H1 (cell line): Measurements from ENCODE around the gene SULT6B1. TPM values are rescaled to one million over a fixed set of nuclear protein-coding genes. Genes with fewer than 3 reads are reported as not detected.

Source experiments
- CTCF ChIA-PET: fragments of 300-600 bp; sonication (Branson Sonifier 250); formaldehyde crosslinking; loops from one replicate; lab custom pipeline; 2021; ENCODE audit not compliant: partially characterized antibody; lab: Charles Lee
- POLR2A ChIA-PET: fragments of 300-600 bp; sonication (Branson Sonifier 250); formaldehyde crosslinking; loops from one replicate; lab custom pipeline; 2021; ENCODE audit warnings: inconsistent platforms; ENCODE audit not compliant: partially characterized antibody; lab: Charles Lee
- DNase-seq, 2 experiments: peaks; one replicate each; pipeline versions ENCODE4 v3.0.0 to v3.0.0-alpha.2; 2010 to 2022; ENCODE audit warnings: low spot score in 2 of 2, low read depth in 1 of 2, mixed read lengths in 1 of 2
- FAIRE-seq: peaks from 2 replicates; lab custom pipeline; 2011; peaks lifted over from hg19 to GRCh38; lab: Jason Lieb, UNC
- H2AFZ ChIP-seq: 2 replicates; pipeline ENCODE4 v1.8.1; 2012; ENCODE audit warnings: low read length, inconsistent platforms
- H2AK5ac ChIP-seq: 2 replicates; pipeline ENCODE4 v1.6.1; 2013; ENCODE audit warnings: low read depth, low read length
- H2BK120ac ChIP-seq: replicated peaks from 2 replicates; pipeline ENCODE3; 2013; ENCODE audit warnings: low read depth, low read length, inconsistent platforms
- H2BK12ac ChIP-seq: 2 replicates; pipeline ENCODE4 v1.6.1; 2013; ENCODE audit warnings: low read depth, low read length
- H2BK15ac ChIP-seq: 2 replicates; pipeline ENCODE4 v1.6.1; 2013; ENCODE audit warnings: low read length
- H2BK20ac ChIP-seq: 2 replicates; pipeline ENCODE4 v1.6.1; 2013; ENCODE audit warnings: low read length
- H2BK5ac ChIP-seq: 2 replicates; pipeline ENCODE4 v1.6.1; 2013; ENCODE audit warnings: low read depth, low read length
- H3K14ac ChIP-seq: 2 replicates; pipeline ENCODE4 v1.6.1; 2013; ENCODE audit warnings: inconsistent platforms; ENCODE audit not compliant: insufficient read length
- H3K18ac ChIP-seq: 2 replicates; pipeline ENCODE4 v1.6.1; 2013; ENCODE audit warnings: low read length; ENCODE audit errors: extremely low read depth
- H3K23ac ChIP-seq: 2 replicates; pipeline ENCODE4 v1.6.1; 2013; ENCODE audit warnings: inconsistent platforms; ENCODE audit not compliant: insufficient read length
- H3K23me2 ChIP-seq: 2 replicates; pipeline ENCODE4 v1.6.1; 2013; ENCODE audit warnings: low read depth, low read length
- H3K27ac ChIP-seq: 2 replicates; pipeline ENCODE4 v1.6.1; 2011; ENCODE audit warnings: low read depth, low read length, inconsistent platforms
- H3K27me3 ChIP-seq, 4 experiments: replicated peaks in 1 of 4; 1 replicate in 1 of 4; 2 replicates in 3 of 4; pipeline versions ENCODE4 v1.6.1 to v1.8.1; 2011 to 2013; ENCODE audit warnings: low read length in 3 of 4, mild to moderate bottlenecking in 3 of 4, inconsistent platforms in 2 of 4, mixed read lengths in 2 of 4, moderate library complexity in 1 of 4; ENCODE audit not compliant: control insufficient read depth in 3 of 4, insufficient read depth in 3 of 4; ENCODE audit errors: extremely low read depth in 1 of 4
- H3K36me3 ChIP-seq, 4 experiments: 2 replicates each; pipeline versions ENCODE4 v1.6.1 to v1.8.1; 2011 to 2013; ENCODE audit warnings: mild to moderate bottlenecking in 4 of 4, low read length in 3 of 4, moderate library complexity in 2 of 4, control low read depth in 1 of 4, inconsistent platforms in 1 of 4; ENCODE audit not compliant: insufficient read depth in 4 of 4, control insufficient read depth in 2 of 4
- H3K4ac ChIP-seq: replicated peaks from 2 replicates; pipeline ENCODE3; 2013; ENCODE audit warnings: low read length, low read depth, mixed read lengths, inconsistent platforms; ENCODE audit not compliant: insufficient read length
- H3K4me1 ChIP-seq, 4 experiments: replicated peaks in 1 of 4; 1 replicate in 1 of 4; 2 replicates in 3 of 4; pipeline versions ENCODE4 v1.6.1 to v1.8.1; 2011 to 2013; ENCODE audit warnings: low read length in 3 of 4, inconsistent platforms in 2 of 4, mixed read lengths in 1 of 4; ENCODE audit not compliant: insufficient read depth in 4 of 4, control insufficient read depth in 3 of 4
- H3K4me2 ChIP-seq, 2 experiments: 2 replicates each; pipeline versions ENCODE4 v1.6.1 to v1.8.1; 2011 to 2013; ENCODE audit warnings: low read depth in 2 of 2, low read length in 2 of 2, control low read depth in 1 of 2, inconsistent platforms in 1 of 2, mild to moderate bottlenecking in 1 of 2; ENCODE audit not compliant: insufficient read depth in 1 of 2
- H3K4me3 ChIP-seq, 4 experiments: fragments of 200-600, 300-600 bp in 1 of 4; sonication (generic), shearing (Covaris generic), sonication (Bioruptor Twin) in 1 of 4; 2 replicates each; pipeline versions ENCODE4 v1.5.1 to v1.8.1; 2011 to 2016; ENCODE audit warnings: low read length in 4 of 4, low read depth in 3 of 4, control low read depth in 2 of 4, inconsistent platforms in 2 of 4, mild to moderate bottlenecking in 2 of 4, mixed read lengths in 1 of 4, moderate library complexity in 1 of 4; ENCODE audit not compliant: insufficient read depth in 2 of 4; ENCODE audit errors: extremely low read depth in 1 of 4
- H3K56ac ChIP-seq: replicated peaks from 2 replicates; pipeline ENCODE3; 2013; ENCODE audit warnings: low read depth, mild to moderate bottlenecking, mixed read lengths, low read length, inconsistent platforms; ENCODE audit not compliant: insufficient read length
- H3K79me1 ChIP-seq: 2 replicates; pipeline ENCODE4 v1.6.1; 2013; ENCODE audit warnings: low read depth, low read length, control low read depth
- H3K79me2 ChIP-seq, 2 experiments: 2 replicates each; pipeline versions ENCODE4 v1.6.1 to v1.8.1; 2012 to 2013; ENCODE audit warnings: low read length in 2 of 2, mild to moderate bottlenecking in 2 of 2, inconsistent platforms in 1 of 2; ENCODE audit not compliant: insufficient read depth in 2 of 2, control insufficient read depth in 1 of 2
- H3K9ac ChIP-seq, 4 experiments: replicated peaks in 1 of 4; 1 replicate in 1 of 4; 2 replicates in 3 of 4; pipeline versions ENCODE4 v1.6.1 to v1.8.1; 2011 to 2013; ENCODE audit warnings: low read depth in 3 of 4, low read length in 3 of 4, control low read depth in 2 of 4, mild to moderate bottlenecking in 2 of 4, moderate library complexity in 2 of 4, inconsistent platforms in 1 of 4; ENCODE audit errors: extremely low read depth in 1 of 4
- H3K9me3 ChIP-seq, 2 experiments: 2 replicates each; pipeline versions ENCODE4 v1.6.1 to v1.8.1; 2012 to 2013; ENCODE audit warnings: mild to moderate bottlenecking in 2 of 2, moderate library complexity in 2 of 2, control low read depth in 1 of 2, inconsistent platforms in 1 of 2, low read depth in 1 of 2, low read length in 1 of 2, mixed read lengths in 1 of 2; ENCODE audit not compliant: insufficient read depth in 2 of 2
- H4K20me1 ChIP-seq, 2 experiments: replicated peaks in 1 of 2; 2 replicates each; pipeline versions ENCODE3 to v1.8.1; 2011 to 2013; ENCODE audit warnings: inconsistent platforms in 2 of 2, low read length in 2 of 2, mild to moderate bottlenecking in 1 of 2; ENCODE audit not compliant: insufficient read depth in 2 of 2, control insufficient read depth in 1 of 2
- H4K5ac ChIP-seq: 2 replicates; pipeline ENCODE4 v1.6.1; 2013; ENCODE audit warnings: low read length, low read depth, mixed read lengths, inconsistent platforms; ENCODE audit not compliant: insufficient read length
- H4K8ac ChIP-seq: 2 replicates; pipeline ENCODE4 v1.8.0; 2013; ENCODE audit warnings: mild to moderate bottlenecking, moderate library complexity, low read length, inconsistent platforms; ENCODE audit not compliant: insufficient read depth; ENCODE audit errors: extremely low read depth
- H4K91ac ChIP-seq: replicated peaks from 2 replicates; pipeline ENCODE3; 2013; ENCODE audit warnings: low read length, mixed read lengths, inconsistent platforms; ENCODE audit not compliant: insufficient read length
- CBX5 ChIP-seq: fragments of 300-800, 300-1000 bp; sonication (generic); IDR thresholded peaks from 2 replicates; pipeline ENCODE4 v1.7.1; 2016; ENCODE audit warnings: antibody characterized with exemption, low read length, low read depth
- CTBP2 ChIP-seq: IDR thresholded peaks from 2 replicates; pipeline ENCODE4 v1.7.0; 2011; ENCODE audit warnings: borderline replicate concordance, mild to moderate bottlenecking, moderate library complexity, mixed read lengths, low read length; ENCODE audit not compliant: insufficient read depth, insufficient read length
- RAD21 ChIP-seq, 2 experiments: IDR thresholded peaks in 1 of 2; conservative IDR thresholded peaks in 1 of 2; 2 replicates each; pipeline ENCODE4 v1.6.1; 2011; ENCODE audit warnings: low read depth in 2 of 2, low read length in 2 of 2, improper control_type of control experiment in 1 of 2, inconsistent platforms in 1 of 2, mild to moderate bottlenecking in 1 of 2, moderate library complexity in 1 of 2
- RFX5 ChIP-seq: IDR thresholded peaks from 2 replicates; pipeline ENCODE4 v1.6.1; 2011; ENCODE audit warnings: low read depth, low read length, improper control_type of control experiment, borderline replicate concordance
- SIN3A ChIP-seq, 2 experiments: IDR thresholded peaks in 1 of 2; conservative IDR thresholded peaks in 1 of 2; 2 replicates each; pipeline ENCODE4 v1.6.1; 2011 to 2012; ENCODE audit warnings: low read length in 2 of 2, improper control_type of control experiment in 1 of 2, low read depth in 1 of 2, mild to moderate bottlenecking in 1 of 2
- SIRT6 ChIP-seq: IDR thresholded peaks from one replicate; pipeline ENCODE4 v1.7.1; 2012; ENCODE audit warnings: low read length, inconsistent platforms
- WGBS, 2 experiments: shearing (Covaris generic) in 1 of 2; methylation state at CpG; one replicate each; pipeline versions ENCODE4 v1.1.6 to v1.1.7; 2013 to 2015; ENCODE audit warnings: low lambda C conversion rate in 2 of 2, mixed read lengths in 2 of 2, inconsistent platforms in 1 of 2, low coverage in 1 of 2, missing lambda C conversion rate in 1 of 2; ENCODE audit not compliant: insufficient replicate concordance in 2 of 2, insufficient coverage in 1 of 2, insufficient read length in 1 of 2; ENCODE audit errors: extremely low coverage in 1 of 2, missing lambda C conversion rate in 1 of 2; 5-methylcytosine and 5-hydroxymethylcytosine counted together
- polyA plus RNA-seq, 7 experiments: library from polyadenylated mRNA; depleted of rRNA in 3 of 7; stranded (reverse) in 5 of 7; unstranded in 2 of 7; fragments of >200 nt in 5 of 7; fragments of 200-250 nt in 2 of 7; gene quantifications; 1 replicate in 5 of 7; 2 replicates in 1 of 7; 4 replicates in 1 of 7; pipeline versions ENCODE4 v1.2.1 to v1.2.3, GENCODE V29; 2011 to 2013; ENCODE audit warnings: missing spikeins in 2 of 7, mixed read lengths in 2 of 7
- total RNA-seq: library from RNA; stranded (reverse); fragmentation: NEBNext Ultra II Directional; extraction: Animal tissue kit (Norgen Biotek cat#: 25700); gene quantifications from 2 replicates; pipeline ENCODE4 v1.2.1, GENCODE V29; 2021
- TF ChIP-seq, protein P1 (sequence below): IDR thresholded peaks from 2 replicates; pipeline ENCODE4 v1.6.1; 2012; ENCODE audit warnings: inconsistent platforms
- TF ChIP-seq, protein P2 (sequence below), 3 experiments: IDR thresholded peaks; 1 replicate in 2 of 3; 2 replicates in 1 of 3; pipeline versions ENCODE4 v1.5.1 to v1.6.1; 2011; ENCODE audit warnings: low read length in 3 of 3, mild to moderate bottlenecking in 3 of 3, inconsistent platforms in 2 of 3, low read depth in 1 of 3, moderate library complexity in 1 of 3; ENCODE audit not compliant: insufficient read depth in 1 of 3; ENCODE audit errors: control extremely low read depth in 1 of 3

SULT6B1 gene
- total and polyA plus RNA-seq, 2 of the 8 experiments (the other 6 are each of a cell fraction or from before 2014, with no cell fraction given): not detected

DNA sequence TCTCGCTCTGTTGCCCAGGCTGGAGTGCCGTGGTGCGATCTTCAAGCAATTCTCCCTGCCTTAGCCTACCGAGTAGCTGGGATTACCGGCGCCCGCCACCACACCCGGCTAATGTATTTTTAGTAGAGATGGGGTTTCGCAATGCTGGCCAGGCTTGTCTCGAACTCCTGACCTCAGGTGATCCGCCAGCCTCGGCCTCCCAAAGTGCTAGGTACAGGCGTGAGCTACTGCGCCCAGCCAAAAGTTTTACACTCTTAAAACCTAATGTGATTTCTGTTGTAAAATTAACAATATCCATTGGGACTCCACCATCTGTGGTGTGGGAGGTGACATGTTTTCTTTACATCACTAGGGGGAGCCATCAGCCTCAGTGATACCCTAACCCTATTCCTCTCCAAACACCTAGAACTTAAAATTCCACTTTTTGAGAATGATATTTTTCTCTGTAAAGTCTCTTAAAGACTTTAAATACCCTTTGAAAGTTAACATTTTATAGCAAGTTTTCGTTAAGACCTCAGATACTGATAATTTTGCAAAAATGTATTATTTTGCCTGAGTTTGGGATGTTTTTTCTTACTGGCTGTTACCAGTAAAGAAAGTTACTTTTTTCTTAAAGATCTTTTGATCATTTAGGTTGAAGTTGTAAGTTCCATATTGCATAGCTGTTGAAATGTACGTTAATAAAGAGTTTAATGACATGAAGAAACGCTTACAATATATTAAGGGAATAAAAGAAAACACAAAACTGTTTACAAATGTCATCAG is 20.1 kb downstream of the SULT6B1 start:
- FAIRE-seq (peak; percentile 90), DNase-seq (peak in 1 of 2 experiments; percentile 64)
- Histone ChIP-seq H2BK15ac (no peak overlapping the region), H3K4me3 (no peak overlapping the region), H3K23me2 (no peaks in the 10 kb centered on the region), H3K27ac (no peak overlapping the region), H4K5ac (no peak overlapping the region), H2AFZ (0 out of 2 replicates have a peak overlapping the region, but pooled peaks have one; percentile 45), H3K4me2 (no peak overlapping the region), H4K91ac (no peak overlapping the region), H2AK5ac (no peak overlapping the region), H2BK20ac (no peak overlapping the region), H3K56ac (no peak overlapping the region), H3K9me3 (peaks cover 7 to 8% of the 10 kb centered on the region in 2 experiments; a peak in 3 of 4 replicates), H4K8ac (no peak overlapping the region), H3K14ac (no peak overlapping the region), H3K79me2 (no peaks in the 10 kb centered on the region), H3K23ac (no peak overlapping the region), H3K9ac (no peak overlapping the region), H3K27me3 (no peaks in the 10 kb centered on the region), H2BK12ac (no peak overlapping the region), H3K79me1 (no peaks in the 10 kb centered on the region), H3K36me3 (no peaks in the 10 kb centered on the region), H2BK120ac (no peak overlapping the region), H3K4ac (no peak overlapping the region), H4K20me1 (no peaks in the 10 kb centered on the region), H3K4me1 (no peaks in the 10 kb centered on the region), H2BK5ac (no peak overlapping the region), H3K18ac (no peak overlapping the region)
- ChIA-PET CTCF (interaction anchor here (0.6 to 5.6 kb wide), 42 partner anchors 9 to 707 kb away, joined by 3 to 67 read pairs (median 4); partner anchors contain the start of genes EIF2AK2 and SULT6B1), POLR2A (interaction anchor here (1.1 to 1.9 kb wide), 5 partner anchors 12 to 55 kb away, joined by 3 to 6 read pairs (median 4); no protein-coding TSS in a partner anchor)
- WGBS, 2 experiments: 58% methylated on average over 17 of the region's 17 CpGs; no CpG with 5 or more reads in 1 of the 2 experiments
- TF ChIP-seq CBX5 (no peak), SIRT6 (no peak), RFX5 (no peak), SIN3A (conservative IDR thresholded peaks at IDR 0.05 in 1 of 2, IDR thresholded peaks at IDR 0.05 in 1 of 2; ENCODE audit: low read depth in 1 of 2, low read length in 2 of 2) (no peak), RAD21 (IDR thresholded peaks at IDR 0.05 in 1 of 2, conservative IDR thresholded peaks at IDR 0.05 in 1 of 2; ENCODE audit: low read depth in 2 of 2, low read length in 2 of 2) (peak; percentile 82 to 83), CTBP2 (no peak)
- TF ChIP-seq, protein P1, sequence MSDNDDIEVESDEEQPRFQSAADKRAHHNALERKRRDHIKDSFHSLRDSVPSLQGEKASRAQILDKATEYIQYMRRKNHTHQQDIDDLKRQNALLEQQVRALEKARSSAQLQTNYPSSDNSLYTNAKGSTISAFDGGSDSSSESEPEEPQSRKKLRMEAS: no peak
- TF ChIP-seq, protein P2, sequence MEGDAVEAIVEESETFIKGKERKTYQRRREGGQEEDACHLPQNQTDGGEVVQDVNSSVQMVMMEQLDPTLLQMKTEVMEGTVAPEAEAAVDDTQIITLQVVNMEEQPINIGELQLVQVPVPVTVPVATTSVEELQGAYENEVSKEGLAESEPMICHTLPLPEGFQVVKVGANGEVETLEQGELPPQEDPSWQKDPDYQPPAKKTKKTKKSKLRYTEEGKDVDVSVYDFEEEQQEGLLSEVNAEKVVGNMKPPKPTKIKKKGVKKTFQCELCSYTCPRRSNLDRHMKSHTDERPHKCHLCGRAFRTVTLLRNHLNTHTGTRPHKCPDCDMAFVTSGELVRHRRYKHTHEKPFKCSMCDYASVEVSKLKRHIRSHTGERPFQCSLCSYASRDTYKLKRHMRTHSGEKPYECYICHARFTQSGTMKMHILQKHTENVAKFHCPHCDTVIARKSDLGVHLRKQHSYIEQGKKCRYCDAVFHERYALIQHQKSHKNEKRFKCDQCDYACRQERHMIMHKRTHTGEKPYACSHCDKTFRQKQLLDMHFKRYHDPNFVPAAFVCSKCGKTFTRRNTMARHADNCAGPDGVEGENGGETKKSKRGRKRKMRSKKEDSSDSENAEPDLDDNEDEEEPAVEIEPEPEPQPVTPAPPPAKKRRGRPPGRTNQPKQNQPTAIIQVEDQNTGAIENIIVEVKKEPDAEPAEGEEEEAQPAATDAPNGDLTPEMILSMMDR (IDR thresholded peaks at IDR 0.05; ENCODE audit: control extremely low read depth in 1 of 3, insufficient read depth in 1 of 3, low read depth in 1 of 3, low read length in 3 of 3): peak in 2 of 3 experiments; percentile 49 to 78; a peak in 2 of 4 replicates
